Stimulated activated CD8-positive, alpha-beta memory T cell treated with anti-CD3 and anti-CD28 coated beads, Interleukin-4, amount 100 ng/mL, for 24 hours (primary cell): ENCODE data around the gene RAB12.
"Not testable (repeated sequence)": the region's sequence is repeated elsewhere in the genome, so short reads cannot be mapped to it uniquely, and the experiment has no call there.

ENCODE experiments used
- DNase-seq: peaks from one replicate; pipeline ENCODE4 v3.0.0-alpha.2; 2020; ENCODE audit warnings: low read depth

The RAB12 gene

GRCh38 chr18:8608795-8609658 lies at the start of gene RAB12:
Gene RAB12 (plus strand): TSS chr18:8609437. CDS start chr18:8609440, 3 bp downstream.
- peak; percentile 79 for DNase-seq

- DNase-seq = no peak
Measured at GRCh38 chr18:8559612-8560186, 49.5 kb upstream of the RAB12 start.

- DNase-seq = no peak
Measured at GRCh38 chr18:8561123-8561910, 47.9 kb upstream of the RAB12 start.

DNA sequence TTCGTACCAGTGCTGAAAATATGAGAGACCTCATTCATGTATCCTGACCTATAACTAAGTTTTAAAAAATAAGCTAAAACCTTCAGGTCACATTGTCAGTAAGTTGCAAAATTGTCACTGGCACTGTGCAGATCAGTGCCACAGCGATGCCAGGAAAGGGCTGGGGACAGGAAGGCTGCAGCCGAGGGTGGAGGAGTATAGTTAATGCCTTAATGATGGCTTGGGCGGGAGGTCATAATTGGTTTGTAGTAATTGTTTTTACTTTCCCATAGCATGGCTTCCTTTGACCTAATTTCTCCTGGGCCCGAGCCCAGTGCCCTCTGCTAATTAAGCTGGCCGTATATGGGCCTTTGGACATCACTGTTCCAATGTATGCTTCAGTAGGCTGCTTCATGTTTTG lies 47.2 kb upstream of the RAB12 start:
- DNase-seq = no peak

- no peak for DNase-seq
Measured at GRCh38 chr18:8562919-8563318, 46.3 kb upstream of the RAB12 start.

- DNase-seq = no peak
Measured at GRCh38 chr18:8571399-8571798, 37.8 kb upstream of the RAB12 start.

DNA sequence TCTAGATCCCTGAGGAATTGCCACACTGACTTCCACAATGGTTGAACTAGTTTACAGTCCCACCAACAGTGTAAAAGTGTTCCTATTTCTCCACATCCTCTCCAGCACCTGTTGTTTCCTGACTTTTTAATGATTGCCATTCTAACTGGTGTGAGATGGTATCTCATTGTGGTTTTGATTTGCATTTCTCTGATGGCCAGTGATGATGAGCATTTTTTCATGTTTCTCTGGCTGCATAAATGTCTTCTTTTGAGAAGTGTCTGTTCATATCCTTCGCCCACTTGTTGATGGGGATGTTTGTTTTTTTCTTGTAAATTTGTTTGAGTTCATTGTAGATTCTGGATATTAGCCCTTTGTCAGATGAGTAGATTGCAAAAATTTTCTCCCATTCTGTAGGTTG lies 35.5 kb upstream of the RAB12 start:
- not testable (repeated sequence) for DNase-seq

DNA sequence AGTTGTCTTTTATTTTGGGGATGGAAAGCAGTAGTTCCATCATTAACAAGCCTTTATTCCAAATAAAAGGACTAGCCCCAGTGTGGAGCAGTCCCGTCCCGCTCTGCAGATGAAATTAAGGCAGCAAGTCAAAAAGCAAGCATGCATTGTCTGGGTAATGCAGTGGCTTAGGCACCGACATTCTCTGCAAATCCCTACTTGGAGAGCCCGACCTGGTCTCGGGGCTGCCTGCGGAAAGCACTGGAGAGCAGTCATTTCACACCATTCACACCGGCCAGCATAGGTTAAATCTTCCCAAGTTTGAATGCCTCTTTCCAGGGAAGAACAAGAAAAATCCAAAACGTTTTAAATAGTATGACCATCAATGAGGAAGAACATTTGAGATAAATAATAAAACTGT lies 24.4 kb upstream of the RAB12 start:
- no peak for DNase-seq

DNA sequence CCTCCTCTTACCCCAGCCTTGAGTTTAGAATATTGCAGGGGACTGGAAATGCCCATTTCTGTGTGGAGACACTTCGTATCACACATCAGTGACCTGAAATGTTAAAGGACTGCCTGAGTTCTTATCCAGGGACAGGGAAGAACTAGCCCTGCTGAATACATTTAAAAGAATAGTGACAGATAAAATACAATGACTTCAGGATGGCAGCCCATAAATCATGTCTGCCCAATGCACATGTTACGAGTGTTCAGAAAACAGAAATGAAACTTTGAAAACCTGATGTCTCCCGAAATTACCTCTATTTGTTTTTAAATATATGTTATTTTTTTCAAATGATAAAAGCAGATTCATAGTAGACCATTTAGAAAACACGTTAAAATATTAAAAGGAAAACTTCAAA lies 22.3 kb upstream of the RAB12 start:
- DNase-seq = no peak

DNA sequence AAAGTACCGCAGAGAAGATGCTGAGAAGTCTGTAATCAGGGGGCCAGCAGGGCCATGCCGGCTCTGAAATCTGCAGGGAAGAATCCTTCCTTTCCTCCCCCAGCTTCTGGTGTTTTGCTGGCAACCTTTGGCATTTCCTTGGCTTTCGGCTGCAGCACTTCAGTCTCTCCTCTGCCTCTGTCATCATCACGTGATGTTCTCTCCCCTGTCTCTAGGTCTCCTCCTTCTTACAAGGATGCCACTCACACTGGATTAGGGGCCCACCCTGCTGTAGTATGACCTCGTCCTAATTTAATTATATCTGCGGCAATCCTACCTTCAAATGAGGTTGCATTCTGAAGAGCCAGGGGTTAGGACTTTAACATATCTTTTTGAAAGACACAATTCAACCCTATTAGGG lies 13.8 kb upstream of the RAB12 start:
- DNase-seq = no peak

GRCh38 chr18:8601277-8602032 lies 7.8 kb upstream of the RAB12 start:
- DNase-seq = no peak

DNA sequence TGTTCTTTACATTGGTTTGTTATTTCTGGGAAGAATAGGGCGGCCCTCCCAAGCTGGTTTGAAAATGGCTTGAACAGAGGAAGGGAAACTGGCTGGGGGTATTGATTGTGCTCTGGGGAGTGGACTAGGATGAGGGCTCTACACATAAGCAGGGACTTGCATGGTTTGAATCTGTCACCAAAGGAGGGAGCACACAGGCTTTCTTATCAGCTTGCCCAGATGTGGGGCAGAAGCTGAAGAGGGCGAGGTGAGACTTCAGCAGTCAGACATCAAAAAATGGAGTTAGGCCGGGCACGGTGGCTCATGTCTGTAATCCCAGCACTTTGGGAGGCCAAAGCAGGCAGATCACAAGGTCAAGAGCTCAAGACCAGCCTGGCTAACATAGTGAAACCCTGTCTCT lies 7.2 kb upstream of the RAB12 start:
- no peak for DNase-seq

GRCh38 chr18:8602557-8602956 lies 6.7 kb upstream of the RAB12 start:
- no peak for DNase-seq

DNA sequence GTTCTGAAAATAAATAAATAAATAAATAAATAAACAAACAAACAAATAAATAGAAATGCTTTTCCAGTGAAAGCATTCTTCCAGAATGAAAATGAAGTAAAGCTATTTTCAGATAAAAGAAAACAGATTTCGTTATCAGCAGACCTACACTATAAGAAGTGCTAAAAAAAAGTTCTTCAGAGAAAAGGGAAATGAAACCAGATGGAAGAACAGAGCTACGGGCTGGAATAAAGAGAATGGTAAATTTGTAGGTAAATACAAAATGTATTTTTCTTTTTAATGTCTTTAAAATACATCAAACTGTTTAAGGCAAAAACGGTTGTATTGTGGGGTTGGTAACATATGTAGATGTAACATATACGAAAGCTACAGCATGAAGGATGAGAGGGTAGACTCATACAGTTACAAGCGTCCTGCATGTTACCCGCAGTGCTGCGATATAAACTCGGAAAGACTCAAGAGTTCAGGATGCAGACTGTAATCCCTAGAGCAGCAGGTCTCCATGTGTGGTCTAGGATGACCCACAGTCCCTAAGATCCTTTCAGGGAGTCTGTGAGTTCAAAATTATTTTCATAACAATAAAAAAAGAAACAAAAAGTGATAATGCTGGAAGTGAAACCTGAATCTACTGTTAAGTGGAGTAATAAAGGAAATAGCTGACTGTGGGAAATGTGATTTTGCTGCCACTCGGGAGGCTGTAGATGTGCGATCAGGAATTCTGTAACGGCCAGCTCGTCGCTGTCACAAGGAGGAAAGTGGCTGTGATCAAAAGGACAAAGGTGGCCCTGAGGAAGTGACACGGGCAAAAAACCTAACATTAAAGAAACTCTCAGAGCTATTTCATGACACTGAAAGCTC lies 5.3 kb upstream of the RAB12 start:
- DNase-seq = no peak

DNA sequence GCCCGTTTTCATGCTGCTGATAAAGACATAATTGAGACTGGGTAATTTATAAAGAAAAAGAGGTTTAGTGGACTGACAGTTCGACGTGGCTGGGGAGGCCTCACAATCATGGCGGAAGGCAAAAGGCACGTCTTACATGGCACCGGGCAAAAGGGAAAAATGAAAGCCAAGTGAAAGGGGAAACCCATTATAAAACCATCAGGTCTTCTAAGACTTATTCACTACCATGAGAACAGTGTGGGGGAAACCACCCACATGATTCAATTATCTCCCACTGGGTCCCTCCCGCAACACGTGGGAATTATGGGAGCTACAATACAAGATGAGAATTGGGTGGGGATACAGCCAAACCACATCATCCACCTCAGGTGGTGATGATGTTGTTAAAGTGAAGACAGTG lies 3.3 kb upstream of the RAB12 start:
- no peak for DNase-seq

DNA sequence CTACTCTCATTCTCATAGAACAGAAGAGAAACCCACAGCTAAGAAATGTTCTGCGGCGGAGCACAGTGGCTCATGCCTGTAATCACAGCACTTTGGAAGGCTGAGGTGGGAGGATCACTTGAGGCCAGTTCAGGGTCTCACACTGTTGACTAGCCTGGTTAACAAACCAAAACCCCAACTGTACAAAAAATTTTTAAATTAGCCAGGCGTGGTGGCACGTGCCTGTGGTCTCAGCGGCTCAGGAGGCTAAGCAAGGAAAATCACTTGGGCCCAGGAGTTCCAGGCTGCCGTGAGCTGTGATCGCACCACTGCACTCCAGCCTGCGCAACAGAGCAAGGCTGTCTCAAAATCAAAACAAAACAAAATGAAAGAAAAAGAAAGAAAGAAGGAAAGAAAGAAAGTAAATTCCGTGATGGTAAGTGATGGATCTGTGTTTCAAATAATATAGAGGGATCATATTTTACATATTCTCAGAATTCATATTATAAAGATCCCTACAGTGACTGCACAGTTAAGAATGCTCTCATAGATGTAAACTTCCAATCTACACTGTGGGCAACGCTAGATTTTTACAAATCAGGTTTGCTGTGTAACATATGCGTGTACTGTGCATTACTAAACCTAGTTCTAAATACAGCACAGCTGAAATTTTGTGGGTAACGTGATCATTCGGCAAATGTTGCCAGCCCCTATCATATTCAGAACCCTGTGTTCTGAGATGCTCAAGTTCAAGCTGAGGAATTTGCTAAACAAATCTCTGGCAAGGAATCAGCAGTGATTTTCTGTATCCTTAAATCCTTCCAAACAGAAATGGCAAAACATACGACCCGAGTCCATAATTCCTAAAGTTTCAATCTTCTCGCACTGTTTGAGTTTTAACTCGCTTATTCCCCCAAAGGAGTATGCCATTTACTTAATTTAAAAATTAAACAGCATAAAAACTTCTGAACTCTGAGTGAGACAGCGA lies 1.2 kb upstream of the RAB12 start:
- no peak for DNase-seq

DNA sequence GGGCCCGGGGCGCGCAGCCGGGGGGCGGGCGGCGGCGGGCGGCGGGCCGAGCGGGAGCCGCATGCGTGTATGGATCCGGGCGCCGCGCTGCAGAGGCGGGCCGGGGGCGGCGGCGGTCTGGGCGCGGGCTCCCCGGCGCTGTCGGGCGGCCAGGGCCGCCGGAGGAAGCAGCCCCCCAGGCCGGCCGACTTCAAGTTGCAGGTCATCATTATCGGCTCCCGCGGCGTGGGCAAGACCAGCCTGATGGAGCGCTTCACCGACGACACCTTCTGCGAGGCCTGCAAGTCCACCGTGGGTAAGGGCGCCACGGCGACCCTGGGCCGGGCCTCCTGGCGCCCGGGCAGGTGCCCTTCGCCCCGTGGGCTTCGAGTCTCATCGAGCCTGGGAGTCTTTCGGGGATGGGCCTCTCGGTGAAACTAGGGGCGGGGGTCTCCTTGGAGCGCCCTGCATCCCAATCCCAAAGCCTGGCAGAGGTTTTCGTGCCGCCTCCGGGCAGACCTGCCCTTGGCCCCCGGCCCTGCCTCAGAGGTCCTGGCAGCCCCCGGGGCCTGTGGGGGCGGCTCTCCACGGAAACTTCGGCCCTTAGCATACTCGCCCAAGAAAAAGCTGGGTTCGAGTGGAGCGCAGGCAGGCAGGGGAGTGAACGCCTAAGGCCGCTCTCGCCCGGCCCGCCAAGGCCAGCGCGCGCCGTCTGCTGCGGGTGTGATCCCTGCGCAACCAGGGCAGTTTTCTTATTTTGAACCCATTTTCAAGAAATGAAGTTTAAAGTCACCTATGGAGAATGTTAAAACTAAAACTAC lies 622 bp downstream of the RAB12 start:
- DNase-seq = no peak

GRCh38 chr18:8610459-8610851 lies 1.2 kb downstream of the RAB12 start:
- no peak for DNase-seq

DNA sequence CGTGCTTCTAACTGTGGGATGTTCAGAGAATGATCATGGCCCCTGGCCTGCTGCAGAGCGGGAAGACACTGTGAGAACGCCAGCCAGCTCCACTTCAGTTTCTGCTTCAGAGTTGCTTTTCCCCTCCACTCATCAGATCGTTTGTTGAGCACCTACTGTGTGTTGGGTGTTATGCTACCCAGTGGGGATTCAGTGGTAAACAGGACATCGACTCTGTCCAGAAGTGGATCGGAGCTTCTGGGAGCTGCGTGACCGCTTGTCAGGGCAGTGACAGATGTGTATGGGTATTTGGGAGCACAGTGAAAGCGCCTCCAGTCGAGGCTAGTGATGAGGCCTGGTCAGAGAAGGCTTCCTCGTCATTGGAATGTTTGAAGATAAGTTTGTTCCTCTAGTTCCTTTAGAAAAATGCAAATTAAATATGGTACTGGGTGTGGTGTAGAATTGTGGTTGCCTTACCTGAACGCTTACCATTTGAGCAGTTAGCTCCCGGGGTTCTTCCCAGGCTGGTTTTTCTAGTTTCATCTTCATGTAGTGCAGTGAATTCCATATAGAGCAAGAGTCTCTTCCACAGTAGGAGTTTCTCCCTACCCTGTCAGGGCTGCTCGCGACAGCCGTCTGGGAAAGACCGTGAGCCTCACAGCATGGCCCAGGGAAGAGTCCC lies 2.8 kb downstream of the RAB12 start:
- no peak for DNase-seq
